ENCODE data around the gene C19orf53. TPM values are rescaled to one million over a fixed set of nuclear protein-coding genes. Genes with fewer than 3 reads are reported as not detected.

C19orf53 gene
- total RNA-seq, 1 experiment from 2014 or later = 115 TPM

- TSS peak; percentile 30 for BruUV-seq (replicated peaks)
- DNase-seq (ENCODE audit: low read depth, low spot score) = no peak
- peak overlapping the region; percentile 58 to 63 for H3K4me3 ChIP-seq (replicated peaks in 1 of 2; ENCODE audit: low read depth in 1 of 2, low read length in 2 of 2)
- H3K27me3 ChIP-seq (ENCODE audit: insufficient read depth, low read length) = no peaks in the 10 kb centered on the region
- TF ChIP-seq SP1 (IDR thresholded peaks at IDR 0.05; ENCODE audit: low read depth) (no peak), CBX3 (IDR thresholded peaks at IDR 0.05; ENCODE audit: low read depth) (no peak), ZFX (IDR thresholded peaks at IDR 0.05) (no peak), EZH2phosphoT487 (IDR thresholded peaks at IDR 0.05; ENCODE audit: borderline replicate concordance) (no peak), ELF1 (IDR thresholded peaks at IDR 0.05; ENCODE audit: borderline replicate concordance, low read depth) (no peak), FOSL1 (IDR thresholded peaks at IDR 0.05; ENCODE audit: low read depth) (no peak), EZH2 (IDR thresholded peaks at IDR 0.05) (no peak), POLR2AphosphoS5 (IDR thresholded peaks at IDR 0.05; ENCODE audit: low read depth, low read length) (no peak), SIN3A (IDR thresholded peaks at IDR 0.05; ENCODE audit: low read depth) (no peak), TCF7L2 (IDR thresholded peaks at IDR 0.05; ENCODE audit: borderline replicate concordance, extremely low read depth, insufficient read depth, insufficient read length) (no peak), SRF (IDR thresholded peaks at IDR 0.05; ENCODE audit: low read depth) (no peak), RAD21 (IDR thresholded peaks at IDR 0.05; ENCODE audit: low read depth) (no peak), YY1 (IDR thresholded peaks at IDR 0.05; ENCODE audit: extremely low read depth, insufficient replicate concordance, low read depth, low read length) (no peak)
- TF ChIP-seq, protein P1, sequence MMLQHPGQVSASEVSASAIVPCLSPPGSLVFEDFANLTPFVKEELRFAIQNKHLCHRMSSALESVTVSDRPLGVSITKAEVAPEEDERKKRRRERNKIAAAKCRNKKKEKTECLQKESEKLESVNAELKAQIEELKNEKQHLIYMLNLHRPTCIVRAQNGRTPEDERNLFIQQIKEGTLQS (IDR thresholded peaks at IDR 0.05) = no peak
- TF ChIP-seq, protein P2, sequence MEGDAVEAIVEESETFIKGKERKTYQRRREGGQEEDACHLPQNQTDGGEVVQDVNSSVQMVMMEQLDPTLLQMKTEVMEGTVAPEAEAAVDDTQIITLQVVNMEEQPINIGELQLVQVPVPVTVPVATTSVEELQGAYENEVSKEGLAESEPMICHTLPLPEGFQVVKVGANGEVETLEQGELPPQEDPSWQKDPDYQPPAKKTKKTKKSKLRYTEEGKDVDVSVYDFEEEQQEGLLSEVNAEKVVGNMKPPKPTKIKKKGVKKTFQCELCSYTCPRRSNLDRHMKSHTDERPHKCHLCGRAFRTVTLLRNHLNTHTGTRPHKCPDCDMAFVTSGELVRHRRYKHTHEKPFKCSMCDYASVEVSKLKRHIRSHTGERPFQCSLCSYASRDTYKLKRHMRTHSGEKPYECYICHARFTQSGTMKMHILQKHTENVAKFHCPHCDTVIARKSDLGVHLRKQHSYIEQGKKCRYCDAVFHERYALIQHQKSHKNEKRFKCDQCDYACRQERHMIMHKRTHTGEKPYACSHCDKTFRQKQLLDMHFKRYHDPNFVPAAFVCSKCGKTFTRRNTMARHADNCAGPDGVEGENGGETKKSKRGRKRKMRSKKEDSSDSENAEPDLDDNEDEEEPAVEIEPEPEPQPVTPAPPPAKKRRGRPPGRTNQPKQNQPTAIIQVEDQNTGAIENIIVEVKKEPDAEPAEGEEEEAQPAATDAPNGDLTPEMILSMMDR (IDR thresholded peaks at IDR 0.05 in 2 of 3, conservative IDR thresholded peaks at IDR 0.05 in 1 of 3; ENCODE audit: borderline replicate concordance in 1 of 3, insufficient read depth in 1 of 3, low read depth in 2 of 3, low read length in 2 of 3) = no peak
- TF ChIP-seq, protein P3, sequence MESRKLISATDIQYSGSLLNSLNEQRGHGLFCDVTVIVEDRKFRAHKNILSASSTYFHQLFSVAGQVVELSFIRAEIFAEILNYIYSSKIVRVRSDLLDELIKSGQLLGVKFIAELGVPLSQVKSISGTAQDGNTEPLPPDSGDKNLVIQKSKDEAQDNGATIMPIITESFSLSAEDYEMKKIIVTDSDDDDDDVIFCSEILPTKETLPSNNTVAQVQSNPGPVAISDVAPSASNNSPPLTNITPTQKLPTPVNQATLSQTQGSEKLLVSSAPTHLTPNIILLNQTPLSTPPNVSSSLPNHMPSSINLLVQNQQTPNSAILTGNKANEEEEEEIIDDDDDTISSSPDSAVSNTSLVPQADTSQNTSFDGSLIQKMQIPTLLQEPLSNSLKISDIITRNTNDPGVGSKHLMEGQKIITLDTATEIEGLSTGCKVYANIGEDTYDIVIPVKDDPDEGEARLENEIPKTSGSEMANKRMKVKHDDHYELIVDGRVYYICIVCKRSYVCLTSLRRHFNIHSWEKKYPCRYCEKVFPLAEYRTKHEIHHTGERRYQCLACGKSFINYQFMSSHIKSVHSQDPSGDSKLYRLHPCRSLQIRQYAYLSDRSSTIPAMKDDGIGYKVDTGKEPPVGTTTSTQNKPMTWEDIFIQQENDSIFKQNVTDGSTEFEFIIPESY (IDR thresholded peaks at IDR 0.05; ENCODE audit: extremely low read depth, insufficient replicate concordance, low read length) = no peak
- TF ChIP-seq, protein P4, sequence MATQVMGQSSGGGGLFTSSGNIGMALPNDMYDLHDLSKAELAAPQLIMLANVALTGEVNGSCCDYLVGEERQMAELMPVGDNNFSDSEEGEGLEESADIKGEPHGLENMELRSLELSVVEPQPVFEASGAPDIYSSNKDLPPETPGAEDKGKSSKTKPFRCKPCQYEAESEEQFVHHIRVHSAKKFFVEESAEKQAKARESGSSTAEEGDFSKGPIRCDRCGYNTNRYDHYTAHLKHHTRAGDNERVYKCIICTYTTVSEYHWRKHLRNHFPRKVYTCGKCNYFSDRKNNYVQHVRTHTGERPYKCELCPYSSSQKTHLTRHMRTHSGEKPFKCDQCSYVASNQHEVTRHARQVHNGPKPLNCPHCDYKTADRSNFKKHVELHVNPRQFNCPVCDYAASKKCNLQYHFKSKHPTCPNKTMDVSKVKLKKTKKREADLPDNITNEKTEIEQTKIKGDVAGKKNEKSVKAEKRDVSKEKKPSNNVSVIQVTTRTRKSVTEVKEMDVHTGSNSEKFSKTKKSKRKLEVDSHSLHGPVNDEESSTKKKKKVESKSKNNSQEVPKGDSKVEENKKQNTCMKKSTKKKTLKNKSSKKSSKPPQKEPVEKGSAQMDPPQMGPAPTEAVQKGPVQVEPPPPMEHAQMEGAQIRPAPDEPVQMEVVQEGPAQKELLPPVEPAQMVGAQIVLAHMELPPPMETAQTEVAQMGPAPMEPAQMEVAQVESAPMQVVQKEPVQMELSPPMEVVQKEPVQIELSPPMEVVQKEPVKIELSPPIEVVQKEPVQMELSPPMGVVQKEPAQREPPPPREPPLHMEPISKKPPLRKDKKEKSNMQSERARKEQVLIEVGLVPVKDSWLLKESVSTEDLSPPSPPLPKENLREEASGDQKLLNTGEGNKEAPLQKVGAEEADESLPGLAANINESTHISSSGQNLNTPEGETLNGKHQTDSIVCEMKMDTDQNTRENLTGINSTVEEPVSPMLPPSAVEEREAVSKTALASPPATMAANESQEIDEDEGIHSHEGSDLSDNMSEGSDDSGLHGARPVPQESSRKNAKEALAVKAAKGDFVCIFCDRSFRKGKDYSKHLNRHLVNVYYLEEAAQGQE (IDR thresholded peaks at IDR 0.05; ENCODE audit: low read depth) = no peak
- RAD21 ChIA-PET (ENCODE audit: low non-redundant PET in 1 of 2, low total read pairs in 2 of 2, uncharacterized antibody in 2 of 2, unreplicated experiment in 2 of 2) = no interaction called here
- ATAC-seq = peak; percentile 30; the same call in 1 of the 2 replicates
- POLR2A ChIA-PET = no interaction called here
- no peaks in the 10 kb centered on the region for H3K79me2 ChIP-seq (ENCODE audit: insufficient read depth, low read length)
- peak overlapping the region; percentile 30 for H3K27ac ChIP-seq (ENCODE audit: low read depth, low read length)
- H3K9me2 ChIP-seq (ENCODE audit: insufficient read depth) = no peaks in the 10 kb centered on the region
- H2AFZ ChIP-seq (ENCODE audit: low read depth, low read length, poor library complexity, severe bottlenecking) = no peak overlapping the region
- peak overlapping the region; percentile 72 for H3K4me2 ChIP-seq (ENCODE audit: low read length)
- H3K4me1 ChIP-seq (ENCODE audit: control insufficient read depth in 1 of 2, insufficient read depth in 2 of 2, low read length in 2 of 2) = peaks cover 3 to 14% of the 10 kb centered on the region in 2 experiments; a peak in 2 of 4 replicates
- intact Hi-C loops (cut with micrococcal nuclease) = no loop called here
- H4K20me1 ChIP-seq (ENCODE audit: insufficient read depth) = no peaks in the 10 kb centered on the region
- H3K9me3 ChIP-seq (ENCODE audit: control insufficient read depth in 1 of 2, insufficient read depth in 1 of 2, low read depth in 1 of 2, low read length in 2 of 2) = no peaks in the 10 kb centered on the region
- peak overlapping the region; percentile 82 for H3K9ac ChIP-seq (ENCODE audit: low read length)
- CTCF ChIA-PET = interaction anchor here (1.6 kb wide), 1 partner anchor 18 kb away, joined by 6 read pairs; a partner anchor contains a TSS
- H3K36me3 ChIP-seq (ENCODE audit: control insufficient read depth in 1 of 2, insufficient read depth in 2 of 2, low read length in 2 of 2) = no peaks in the 10 kb centered on the region; a peak in 2 of 4 replicates
These were observed 8.7 kb upstream of the C19orf53 start for GRCh38 chr19:13765395-13766094.

Data from HCT116 (cell line).